Neural crest cell (in vitro differentiated cells): Measurements from ENCODE around the gene SLC25A39. TPM values are rescaled to one million over a fixed set of nuclear protein-coding genes. Genes with fewer than 3 reads are reported as not detected.

Experiments
- DNase-seq: peaks from one replicate; pipeline ENCODE4 v3.0.0; 2021; ENCODE audit warnings: low read depth, mixed read lengths, low spot score
- H3K27ac Mint-ChIP-seq: one replicate; pipeline ENCODE4 v1.8.0; 2021; ENCODE audit warnings: mild to moderate bottlenecking, mixed read lengths; ENCODE audit not compliant: unreplicated experiment
- H3K27me3 Mint-ChIP-seq: 2 replicates; pipeline ENCODE4 v1.8.0; 2021; ENCODE audit warnings: low read depth, mild to moderate bottlenecking, mixed read lengths
- H3K36me3 Mint-ChIP-seq: 2 replicates; pipeline ENCODE4 v1.8.0; 2021; ENCODE audit warnings: low read depth, mild to moderate bottlenecking, mixed read lengths
- H3K4me1 Mint-ChIP-seq: 2 replicates; pipeline ENCODE4 v1.8.0; 2021; ENCODE audit warnings: mixed read lengths
- H3K4me3 Mint-ChIP-seq: one replicate; pipeline ENCODE4 v1.8.0; 2021; ENCODE audit warnings: mild to moderate bottlenecking, mixed read lengths
- H3K9me3 Mint-ChIP-seq: 2 replicates; pipeline ENCODE4 v1.8.0; 2021; ENCODE audit warnings: mixed read lengths
- CTCF ChIP-seq: fragments of 200-600 bp; sonication (generic); conservative IDR thresholded peaks from 2 replicates; pipeline ENCODE4 v1.5.0; 2021; ENCODE audit warnings: antibody characterized with exemption, mild to moderate bottlenecking
- total RNA-seq: library from RNA; stranded (reverse); gene quantifications from 2 replicates; pipeline ENCODE4 v1.2.1, GENCODE V29; 2021

The SLC25A39 gene
- total RNA-seq, 1 donor from 2014 or later, result 114 TPM

GRCh38 chr17:44326861-44327444 is 2.3 kb upstream of the SLC25A39 start:
- no peak for TF ChIP-seq CTCF
- H3K4me1 Mint-ChIP-seq, result peaks cover 28% of the 10 kb centered on the region
- peak overlapping the region; percentile 9 for H3K4me3 Mint-ChIP-seq

GRCh38 chr17:44324092-44324570 is 492 bp downstream of the SLC25A39 start:
- DNase-seq, result no peak
- H3K9me3 Mint-ChIP-seq, result no peaks in the 10 kb centered on the region
- peaks cover 26% of the 10 kb centered on the region for H3K27me3 Mint-ChIP-seq
- H3K4me3 Mint-ChIP-seq, result peak overlapping the region; percentile 88
- H3K4me1 Mint-ChIP-seq, result peaks cover 23% of the 10 kb centered on the region
- TF ChIP-seq CTCF, result no peak
- H3K36me3 Mint-ChIP-seq, result no peaks in the 10 kb centered on the region
- H3K27ac Mint-ChIP-seq, result no peak overlapping the region

More at GRCh38 chr17:44326861-44327444, 2.3 kb upstream of the SLC25A39 start:
- Mint-ChIP-seq H3K27me3 (peaks cover 28% of the 10 kb centered on the region), H3K9me3 (no peaks in the 10 kb centered on the region), H3K36me3 (no peaks in the 10 kb centered on the region), H3K27ac (no peak overlapping the region)
- peak; percentile 82 for DNase-seq

- DNase-seq, result no peak
- Mint-ChIP-seq H3K27ac (no peak overlapping the region), H3K27me3 (peaks cover 30% of the 10 kb centered on the region), H3K9me3 (no peaks in the 10 kb centered on the region), H3K4me1 (peaks cover 23% of the 10 kb centered on the region), H3K4me3 (peak overlapping the region; percentile 88), H3K36me3 (no peaks in the 10 kb centered on the region)
- TF ChIP-seq CTCF, result no peak
Observed at GRCh38 chr17:44323359-44324091, 1.1 kb downstream of the SLC25A39 start.

- H3K4me3 Mint-ChIP-seq, result peak overlapping the region; percentile 79
- no peak for DNase-seq
- TF ChIP-seq CTCF, result no peak
- no peak overlapping the region for H3K27ac Mint-ChIP-seq
- peaks cover 38% of the 10 kb centered on the region for H3K27me3 Mint-ChIP-seq
- peaks cover 18% of the 10 kb centered on the region for H3K4me1 Mint-ChIP-seq
- H3K9me3 Mint-ChIP-seq, result no peaks in the 10 kb centered on the region
- peaks cover 2% of the 10 kb centered on the region for H3K36me3 Mint-ChIP-seq
Observed at GRCh38 chr17:44322236-44322895, 2.3 kb downstream of the SLC25A39 start.

- peak overlapping the region; percentile 23 for H3K4me3 Mint-ChIP-seq
- no peaks in the 10 kb centered on the region for H3K9me3 Mint-ChIP-seq
- no peak for TF ChIP-seq CTCF
- peaks cover 15% of the 10 kb centered on the region for H3K4me1 Mint-ChIP-seq
- H3K27me3 Mint-ChIP-seq, result peaks cover 43% of the 10 kb centered on the region
- no peak overlapping the region for H3K27ac Mint-ChIP-seq
- no peak for DNase-seq
- peaks cover 4% of the 10 kb centered on the region for H3K36me3 Mint-ChIP-seq
Observed at GRCh38 chr17:44321246-44322120, 3.1 kb downstream of the SLC25A39 start.
